NCI-H2196 treated with DMSO at 0.1 percent for 48 hours (cell line): ENCODE data around the gene TUT4.

Experiments
- DNase-seq: peaks from one replicate; lab custom pipeline; 2025; ENCODE audit not compliant: unreplicated experiment; lab: John Stamatoyannopoulos, UW

The TUT4 gene

GRCh38 chr1:52476943-52477342 is 75.9 kb downstream of the TUT4 start:
- no peak for DNase-seq

- no peak for DNase-seq
Observed at GRCh38 chr1:52474807-52475206, 78.1 kb downstream of the TUT4 start.

- DNase-seq: no peak
Observed at GRCh38 chr1:52473039-52473438, 79.9 kb downstream of the TUT4 start.

- no peak for DNase-seq
Observed at GRCh38 chr1:52472384-52472783, 80.5 kb downstream of the TUT4 start.

- DNase-seq: no peak
Observed at GRCh38 chr1:52469108-52469507, 83.8 kb downstream of the TUT4 start.

GRCh38 chr1:52463891-52464290 is 89.0 kb downstream of the TUT4 start:
- DNase-seq: no peak

- DNase-seq: no peak
Observed at GRCh38 chr1:52461821-52462220, 91.1 kb downstream of the TUT4 start.

GRCh38 chr1:52460694-52461093 is 92.2 kb downstream of the TUT4 start:
- DNase-seq: no peak

- no peak for DNase-seq
Observed at GRCh38 chr1:52455686-52456085, 97.2 kb downstream of the TUT4 start.

GRCh38 chr1:52454779-52455178 is 98.1 kb downstream of the TUT4 start:
- no peak for DNase-seq

- no peak for DNase-seq
Observed at GRCh38 chr1:52454127-52454526, 98.8 kb downstream of the TUT4 start.

GRCh38 chr1:52444463-52444862 is 108.4 kb downstream of the TUT4 start:
- DNase-seq: no peak

- no peak for DNase-seq
Observed at GRCh38 chr1:52439976-52440375, 112.9 kb downstream of the TUT4 start.

GRCh38 chr1:52436817-52437216 is 116.1 kb downstream of the TUT4 start:
- no peak for DNase-seq

GRCh38 chr1:52435650-52436049 is 117.2 kb downstream of the TUT4 start:
- no peak for DNase-seq

- DNase-seq: no peak
Observed at GRCh38 chr1:52435211-52435610, 117.7 kb downstream of the TUT4 start.

- DNase-seq: no peak
Observed at GRCh38 chr1:52432807-52433206, 120.1 kb downstream of the TUT4 start.

- DNase-seq: no peak
Observed at GRCh38 chr1:52427152-52427551, 125.7 kb downstream of the TUT4 start.

GRCh38 chr1:52426371-52426770 is 126.5 kb downstream of the TUT4 start:
- DNase-seq: no peak

GRCh38 chr1:52424813-52425212 is 128.1 kb downstream of the TUT4 start:
- no peak for DNase-seq

GRCh38 chr1:52424231-52424636 is 128.7 kb downstream of the TUT4 start:
- DNase-seq: no peak

GRCh38 chr1:52423771-52424170 is 129.1 kb downstream of the TUT4 start:
- no peak for DNase-seq

- DNase-seq: no peak
Observed at GRCh38 chr1:52423055-52423454, 129.8 kb downstream of the TUT4 start.

GRCh38 chr1:52420713-52421112 is 132.2 kb downstream of the TUT4 start:
- DNase-seq: no peak
